Mucosa of stomach (tissue), 1 donor: Measurements from ENCODE around the gene SULT1A3.
"Not testable (repeated sequence)": the region's sequence is repeated elsewhere in the genome, so short reads cannot be mapped to it uniquely, and the experiment has no call there.

Source experiments
- H3K27me3 ChIP-seq: one replicate; pipeline ENCODE4 v1.7.0; 2013; ENCODE audit warnings: mild to moderate bottlenecking, low read length; ENCODE audit not compliant: control insufficient read depth, insufficient read depth
- H3K36me3 ChIP-seq: one replicate; pipeline ENCODE4 v1.7.0; 2013; ENCODE audit warnings: low read length; ENCODE audit not compliant: control insufficient read depth, insufficient read depth
- H3K4me1 ChIP-seq: one replicate; pipeline ENCODE4 v1.7.0; 2013; ENCODE audit warnings: mild to moderate bottlenecking, low read length; ENCODE audit not compliant: control insufficient read depth, insufficient read depth
- H3K4me3 ChIP-seq: one replicate; pipeline ENCODE4 v1.7.0; 2013; ENCODE audit warnings: low read length
- H3K9ac ChIP-seq: one replicate; pipeline ENCODE4 v1.7.0; 2013; ENCODE audit warnings: mild to moderate bottlenecking, low read length, moderate library complexity
- H3K9me3 ChIP-seq: one replicate; pipeline ENCODE4 v1.7.0; 2013; ENCODE audit warnings: mild to moderate bottlenecking, low read length, moderate library complexity; ENCODE audit not compliant: control insufficient read depth
- donor health status: Pancreatic carcinoma.

SULT1A3 gene

GRCh38 chr16:30193098-30193497 lies 6.0 kb upstream of the SULT1A3 start:
- not testable (repeated sequence) for H3K9me3 ChIP-seq, H3K27me3 ChIP-seq, H3K4me3 ChIP-seq, H3K36me3 ChIP-seq, H3K9ac ChIP-seq, H3K4me1 ChIP-seq

DNA sequence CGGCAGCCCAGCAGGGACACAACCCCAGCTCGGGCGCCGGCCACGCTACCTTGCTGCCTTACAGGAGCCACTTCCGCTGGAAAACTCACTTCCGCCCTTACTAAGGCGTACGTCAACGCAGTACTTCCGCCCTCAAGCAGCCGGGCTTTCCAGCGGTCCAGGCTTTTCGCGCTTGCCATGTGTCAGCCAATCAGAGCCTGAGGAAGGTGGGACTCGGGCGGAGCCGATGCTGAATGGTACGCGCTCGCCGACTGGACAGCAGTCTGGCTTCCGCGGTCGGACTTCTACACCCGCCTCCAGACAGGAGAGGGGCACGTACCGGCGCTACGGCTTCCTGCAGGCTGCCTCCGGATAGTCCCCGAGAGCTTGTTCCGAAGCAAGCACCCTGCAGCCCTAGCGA lies 5.4 kb upstream of the SULT1A3 start, which contains the start of the genes BOLA2B and SLX1A:
Gene BOLA2B (minus strand): TSS at position 52 of the 400 bp plus-strand sequence. CDS start 71 bp downstream, outside the sequence.
Gene SLX1A (plus strand): TSS at position 261 of the 400 bp plus-strand sequence. CDS start 210 bp downstream, outside the sequence.
- not testable (repeated sequence) for H3K4me1 ChIP-seq, H3K9ac ChIP-seq, H3K4me3 ChIP-seq

GRCh38 chr16:30194172-30194925 lies 4.7 kb upstream of the SULT1A3 start:
- H3K4me1 ChIP-seq, H3K4me3 ChIP-seq, H3K9me3 ChIP-seq: not testable (repeated sequence)

More for the DNA sequence above, 5.4 kb upstream of the SULT1A3 start, which contains the start of the genes BOLA2B and SLX1A:
- not testable (repeated sequence) for H3K9me3 ChIP-seq, H3K27me3 ChIP-seq, H3K36me3 ChIP-seq

GRCh38 chr16:30197001-30197400 lies 2.1 kb upstream of the SULT1A3 start:
- H3K27me3 ChIP-seq, H3K4me1 ChIP-seq, H3K4me3 ChIP-seq: not testable (repeated sequence)

More at GRCh38 chr16:30194172-30194925, 4.7 kb upstream of the SULT1A3 start:
- not testable (repeated sequence) for H3K27me3 ChIP-seq, H3K36me3 ChIP-seq, H3K9ac ChIP-seq

GRCh38 chr16:30199608-30200343 lies 721 bp downstream of the SULT1A3 start:
- H3K27me3 ChIP-seq, H3K36me3 ChIP-seq, H3K9ac ChIP-seq, H3K4me1 ChIP-seq, H3K4me3 ChIP-seq, H3K9me3 ChIP-seq: not testable (repeated sequence)

More at GRCh38 chr16:30197001-30197400, 2.1 kb upstream of the SULT1A3 start:
- H3K9me3 ChIP-seq, H3K9ac ChIP-seq, H3K36me3 ChIP-seq: not testable (repeated sequence)

GRCh38 chr16:30205541-30206236 lies 6.6 kb downstream of the SULT1A3 start:
- H3K9me3 ChIP-seq, H3K36me3 ChIP-seq, H3K27me3 ChIP-seq, H3K4me3 ChIP-seq, H3K4me1 ChIP-seq, H3K9ac ChIP-seq: not testable (repeated sequence)

DNA sequence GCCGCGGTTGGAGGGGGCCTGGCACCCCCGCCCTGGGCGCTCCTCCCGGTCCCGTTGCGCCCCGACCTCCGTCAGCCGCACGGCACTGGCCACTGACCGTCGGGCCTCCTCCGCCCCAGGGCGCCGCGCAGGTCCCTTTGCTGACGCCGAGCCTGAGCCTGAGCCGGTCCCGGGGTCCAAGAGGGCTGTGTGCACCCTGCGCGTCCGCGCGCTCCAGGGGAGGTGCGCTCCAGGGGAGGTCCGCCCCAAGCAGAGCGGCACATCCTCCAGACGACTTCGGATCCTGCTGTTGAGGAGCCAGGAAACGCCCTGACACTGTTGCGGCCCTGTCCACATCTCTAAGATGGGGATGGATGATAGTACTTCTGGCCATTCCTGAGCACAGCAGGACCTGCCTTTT lies 7.2 kb downstream of the SULT1A3 start:
- not testable (repeated sequence) for H3K9ac ChIP-seq, H3K27me3 ChIP-seq, H3K4me1 ChIP-seq, H3K4me3 ChIP-seq, H3K36me3 ChIP-seq, H3K9me3 ChIP-seq

DNA sequence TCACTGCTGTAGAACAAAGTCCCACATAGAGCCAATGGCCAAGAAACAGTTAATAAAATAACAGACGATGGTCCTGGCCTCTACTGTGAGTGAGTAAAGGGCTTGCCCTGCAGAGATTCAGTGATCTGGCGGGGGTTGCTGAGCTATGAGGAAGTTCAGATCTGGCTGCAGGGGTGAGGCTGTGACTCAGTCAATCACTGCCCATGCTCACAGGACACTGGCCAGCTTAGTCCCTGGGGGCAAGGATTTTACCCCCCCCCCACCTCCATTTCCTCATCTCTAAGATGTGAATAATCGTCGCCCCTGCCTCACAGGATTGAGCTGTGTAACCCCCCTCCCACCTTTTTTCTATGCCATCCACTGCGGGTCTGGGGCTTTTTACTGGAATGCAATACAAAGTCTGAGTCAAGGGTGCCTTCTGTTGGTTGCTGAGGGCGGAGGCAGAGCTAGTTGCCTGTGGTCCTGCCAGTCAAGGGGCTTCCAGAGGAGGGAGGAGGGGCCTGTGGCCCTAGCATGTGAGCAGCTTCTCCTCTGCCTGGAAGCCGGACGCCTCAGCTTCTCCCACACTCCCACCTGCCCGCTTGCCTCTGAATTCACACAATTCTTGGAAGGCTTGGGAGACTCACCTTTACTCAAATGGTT lies 8.1 kb downstream of the SULT1A3 start:
- not testable (repeated sequence) for H3K36me3 ChIP-seq, H3K4me3 ChIP-seq, H3K4me1 ChIP-seq, H3K9ac ChIP-seq, H3K9me3 ChIP-seq, H3K27me3 ChIP-seq

DNA sequence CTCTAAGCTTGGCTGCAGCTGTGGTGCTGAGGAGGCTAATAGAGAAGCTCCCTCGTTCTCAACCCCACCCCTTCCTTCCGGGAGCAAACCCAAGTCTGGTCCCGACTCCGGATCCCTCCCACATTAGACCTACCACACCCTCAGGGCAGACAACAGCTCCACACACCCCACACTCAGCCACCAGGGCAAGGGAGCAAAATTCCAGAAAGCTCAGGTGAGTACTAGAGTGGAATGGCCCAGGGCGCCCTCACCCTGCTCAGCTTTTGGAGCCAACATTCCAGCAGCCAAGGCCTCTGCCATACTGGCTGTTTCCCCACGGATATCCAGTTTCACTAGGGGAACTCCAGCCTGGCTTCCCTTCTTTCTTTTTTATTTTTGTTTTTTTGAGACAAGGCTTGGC lies 10.0 kb downstream of the SULT1A3 start:
- not testable (repeated sequence) for H3K27me3 ChIP-seq, H3K36me3 ChIP-seq, H3K4me3 ChIP-seq, H3K4me1 ChIP-seq, H3K9ac ChIP-seq, H3K9me3 ChIP-seq

GRCh38 chr16:30211414-30211813 lies 12.4 kb downstream of the SULT1A3 start:
- H3K4me1 ChIP-seq, H3K9ac ChIP-seq, H3K27me3 ChIP-seq: not testable (repeated sequence)

DNA sequence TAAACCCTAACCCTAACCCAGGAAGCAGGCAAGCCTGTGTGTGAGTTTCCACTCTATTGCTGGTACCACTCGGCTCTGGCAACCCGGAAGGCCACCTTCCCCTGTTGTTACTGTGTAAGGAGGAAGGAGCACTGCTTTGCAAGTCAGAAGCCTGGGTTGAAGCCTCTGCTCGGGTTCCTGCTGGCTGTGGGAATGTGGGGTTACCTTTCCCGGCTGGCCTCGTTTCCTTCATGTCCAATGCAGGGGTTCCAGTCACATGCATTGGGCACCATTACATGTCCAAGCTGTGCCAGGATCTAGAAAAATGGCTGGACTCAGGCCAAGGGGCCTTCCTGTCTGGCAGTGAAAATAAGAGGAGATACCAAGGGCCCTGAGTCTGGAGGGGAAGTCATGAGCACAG lies 18.0 kb downstream of the SULT1A3 start:
- not testable (repeated sequence) for H3K4me3 ChIP-seq, H3K4me1 ChIP-seq, H3K9ac ChIP-seq

More at GRCh38 chr16:30211414-30211813, 12.4 kb downstream of the SULT1A3 start:
- H3K36me3 ChIP-seq, H3K4me3 ChIP-seq, H3K9me3 ChIP-seq: not testable (repeated sequence)

DNA sequence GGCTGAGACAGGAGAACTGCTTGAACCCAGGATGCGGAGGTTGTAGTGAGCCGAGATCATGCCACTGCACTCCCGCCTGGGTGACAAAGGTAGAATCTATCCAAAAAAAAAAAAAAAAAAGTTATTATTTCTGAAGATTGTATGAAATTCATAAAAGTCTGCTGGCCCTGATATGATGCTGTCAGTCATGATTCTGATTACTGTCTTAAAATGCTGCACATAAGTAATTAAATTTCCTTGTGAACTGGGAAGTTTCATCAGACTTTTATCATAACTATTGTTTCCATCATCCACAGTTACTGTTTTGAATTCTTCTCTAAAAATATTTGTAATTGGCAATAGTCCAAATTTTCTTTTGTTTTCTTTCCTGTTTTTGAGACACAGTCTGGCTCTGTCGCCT lies 49.3 kb downstream of the SULT1A3 start, which contains the start of gene NPIPB13:
Gene NPIPB13 (minus strand): TSS at position 101 of the 400 bp plus-strand sequence. CDS start 2,906 bp downstream, outside the sequence.
- not testable (repeated sequence) for H3K27me3 ChIP-seq, H3K9ac ChIP-seq, H3K4me3 ChIP-seq, H3K9me3 ChIP-seq, H3K36me3 ChIP-seq, H3K4me1 ChIP-seq

More for the DNA sequence above, 18.0 kb downstream of the SULT1A3 start:
- H3K27me3 ChIP-seq, H3K36me3 ChIP-seq, H3K9me3 ChIP-seq: not testable (repeated sequence)
